Liver (tissue), 9 donors: ENCODE data around the gene CUEDC1. TPM values are rescaled to one million over a fixed set of nuclear protein-coding genes. Genes with fewer than 3 reads are reported as not detected.

ENCODE experiments used
- DNase-seq: peaks from one replicate; pipeline ENCODE4 v3.0.0-alpha.2; 2017; ENCODE audit warnings: low spot score
- H3K27ac ChIP-seq, 2 donors: one replicate each; pipeline ENCODE4 v1.7.0; 2013; ENCODE audit warnings: inconsistent platforms in 2 of 2, low read length in 2 of 2, control low read depth in 1 of 2, low read depth in 1 of 2, mild to moderate bottlenecking in 1 of 2
- H3K27me3 ChIP-seq, 4 donors: one replicate each; pipeline versions ENCODE4 v1.6.1 to v1.7.0; 2013; ENCODE audit warnings: low read length in 3 of 4, inconsistent platforms in 1 of 4, mild to moderate bottlenecking in 1 of 4, moderate library complexity in 1 of 4; ENCODE audit not compliant: control insufficient read depth in 4 of 4, insufficient read depth in 4 of 4
- H3K36me3 ChIP-seq, 4 donors: one replicate each; pipeline versions ENCODE4 v1.6.1 to v1.7.0; 2013; ENCODE audit warnings: low read length in 3 of 4, mild to moderate bottlenecking in 3 of 4, low read depth in 1 of 4, moderate library complexity in 1 of 4; ENCODE audit not compliant: control insufficient read depth in 4 of 4, insufficient read depth in 3 of 4
- H3K4me1 ChIP-seq, 4 donors: one replicate each; pipeline versions ENCODE4 v1.6.1 to v1.7.0; 2013; ENCODE audit warnings: low read length in 3 of 4, mild to moderate bottlenecking in 3 of 4, moderate library complexity in 1 of 4; ENCODE audit not compliant: control insufficient read depth in 4 of 4, insufficient read depth in 4 of 4
- H3K4me3 ChIP-seq, 3 donors: one replicate each; pipeline versions ENCODE4 v1.6.1 to v1.7.0; 2013; ENCODE audit warnings: low read length in 3 of 3, control low read depth in 1 of 3, low read depth in 1 of 3, mild to moderate bottlenecking in 1 of 3
- H3K9ac ChIP-seq, 2 donors: one replicate each; pipeline ENCODE4 v1.7.0; 2013; ENCODE audit warnings: low read length in 2 of 2, mild to moderate bottlenecking in 2 of 2, moderate library complexity in 2 of 2, control low read depth in 1 of 2, low read depth in 1 of 2
- H3K9me3 ChIP-seq, 4 donors: one replicate each; pipeline versions ENCODE4 v1.6.1 to v1.7.0; 2013; ENCODE audit warnings: low read length in 3 of 4; ENCODE audit not compliant: control insufficient read depth in 4 of 4
- ATF3 ChIP-seq: IDR thresholded peaks from 2 replicates; pipeline ENCODE4 v1.6.1; 2016; ENCODE audit warnings: antibody characterized with exemption
- CTCF ChIP-seq: fragments of 150-350 bp; IDR thresholded peaks from 2 replicates; pipeline ENCODE4 v1.5.1; 2017; ENCODE audit warnings: improper control_type of control experiment, low read depth, low read length; ENCODE audit not compliant: missing input control
- EGR1 ChIP-seq, 2 donors: IDR thresholded peaks; 2 replicates each; pipeline ENCODE4 v1.6.1; 2016 to 2018; ENCODE audit warnings: antibody characterized with exemption in 2 of 2, low read depth in 2 of 2
- FOXA1 ChIP-seq: IDR thresholded peaks from 2 replicates; pipeline ENCODE4 v1.6.1; 2016; ENCODE audit warnings: antibody characterized with exemption
- FOXA2 ChIP-seq: IDR thresholded peaks from 2 replicates; pipeline ENCODE4 v1.6.1; 2016; ENCODE audit warnings: antibody characterized with exemption
- GABPA ChIP-seq, 2 donors: IDR thresholded peaks in 1 of 2; conservative IDR thresholded peaks in 1 of 2; 2 replicates each; pipeline ENCODE4 v1.6.1; 2016; ENCODE audit warnings: antibody characterized with exemption in 2 of 2, mild to moderate bottlenecking in 1 of 2, moderate library complexity in 1 of 2
- HNF4A ChIP-seq, 2 donors: conservative IDR thresholded peaks; 2 replicates each; pipeline ENCODE4 v1.6.1; 2016; ENCODE audit warnings: antibody characterized with exemption in 2 of 2, mild to moderate bottlenecking in 2 of 2
- HNF4G ChIP-seq: IDR thresholded peaks from 2 replicates; pipeline ENCODE4 v1.6.1; 2016; ENCODE audit warnings: antibody characterized with exemption
- JUND ChIP-seq, 2 donors: IDR thresholded peaks; 2 replicates each; pipeline ENCODE4 v1.6.1; 2016; ENCODE audit warnings: antibody characterized with exemption in 2 of 2
- MAX ChIP-seq: IDR thresholded peaks from 2 replicates; pipeline ENCODE4 v1.6.1; 2016; ENCODE audit warnings: antibody characterized with exemption
- NR2F2 ChIP-seq: IDR thresholded peaks from 2 replicates; pipeline ENCODE4 v1.6.1; 2016; ENCODE audit warnings: antibody characterized with exemption
- RAD21 ChIP-seq, 2 donors: IDR thresholded peaks; 2 replicates each; pipeline ENCODE4 v1.6.1; 2016; ENCODE audit warnings: antibody characterized with exemption in 2 of 2, mild to moderate bottlenecking in 2 of 2
- REST ChIP-seq: IDR thresholded peaks from 2 replicates; pipeline ENCODE4 v1.6.1; 2016; ENCODE audit warnings: antibody characterized with exemption, mild to moderate bottlenecking
- RXRA ChIP-seq, 2 donors: IDR thresholded peaks; 2 replicates each; pipeline ENCODE4 v1.6.1; 2017 to 2018; ENCODE audit warnings: antibody characterized with exemption in 2 of 2, mild to moderate bottlenecking in 1 of 2
- TAF1 ChIP-seq: conservative IDR thresholded peaks from 2 replicates; pipeline ENCODE4 v1.6.1; 2016; ENCODE audit warnings: antibody characterized with exemption, mild to moderate bottlenecking
- ZBTB33 ChIP-seq: IDR thresholded peaks from 2 replicates; pipeline ENCODE4 v1.6.1; 2016; ENCODE audit warnings: antibody characterized with exemption
- WGBS: extraction: QIAGEN DNeasy Blood & Tissue Kit; methylation state at CpG from one replicate; pipeline ENCODE4 v1.1.7; 2013; 5-methylcytosine and 5-hydroxymethylcytosine counted together
- polyA plus RNA-seq, 2 donors: library from polyadenylated mRNA; stranded (reverse) in 1 of 2; unstranded in 1 of 2; fragments of 200-250 nt in 1 of 2; fragments of >200 nt in 1 of 2; fragmentation: Nextera tagmentation in 1 of 2; extraction: Ambion mirVana in 1 of 2; gene quantifications; one replicate each; pipeline versions ENCODE4 v1.2.1 to v1.2.3, GENCODE V29; 2013 to 2015
- total RNA-seq, 2 donors: library from RNA; depleted of rRNA; stranded (reverse); fragments of >200 nt; gene quantifications; one replicate each; pipeline ENCODE4 v1.2.3, GENCODE V29; 2014
- donor health status: healthy.
- donor health status: healthy.
- donor health status: healthy.
- donor health status: healthy.
- donor health status: healthy.

The CUEDC1 gene
- total and polyA plus RNA-seq, 4 donors = 2.6 to 4.9 (median 3.4) TPM

GRCh38 chr17:57925361-57925990 lies 29.7 kb downstream of the CUEDC1 start:
- WGBS = 92% methylated on average over 9 of the region's 9 CpGs
- H3K27me3 ChIP-seq = no peaks in the 10 kb centered on the region
- H3K9me3 ChIP-seq = no peaks in the 10 kb centered on the region
- H3K36me3 ChIP-seq = no peaks in the 10 kb centered on the region
- no peak overlapping the region for H3K27ac ChIP-seq
- H3K9ac ChIP-seq = no peak overlapping the region
- no peak for TF ChIP-seq EGR1 (IDR thresholded peaks at IDR 0.05; ENCODE audit: low read depth in 2 of 2)
- TF ChIP-seq CTCF = no peak
- no peak for TF ChIP-seq JUND (IDR thresholded peaks at IDR 0.05)
- TF ChIP-seq RXRA (IDR thresholded peaks at IDR 0.05) = no peak
- TF ChIP-seq RAD21 (IDR thresholded peaks at IDR 0.05) = no peak
- TF ChIP-seq ZBTB33 = no peak
- no peak for TF ChIP-seq FOXA2
- no peak for TF ChIP-seq NR2F2
- no peak for TF ChIP-seq HNF4G
- no peak for TF ChIP-seq MAX
- TF ChIP-seq FOXA1 = no peak
- no peak for TF ChIP-seq GABPA (IDR thresholded peaks at IDR 0.05 in 1 of 2, conservative IDR thresholded peaks at IDR 0.05 in 1 of 2)
- TF ChIP-seq ATF3 = no peak
- TF ChIP-seq HNF4A (conservative IDR thresholded peaks at IDR 0.05) = no peak
- no peak for TF ChIP-seq TAF1
- no peak for TF ChIP-seq REST
- H3K4me3 ChIP-seq = no peak overlapping the region
- no peak for DNase-seq
- H3K4me1 ChIP-seq = peaks cover 0 to 3% (median 0%) of the 10 kb centered on the region in 4 donors

- no peak for DNase-seq
- H3K27me3 ChIP-seq = no peaks in the 10 kb centered on the region
- no peaks in the 10 kb centered on the region for H3K9me3 ChIP-seq
- H3K9ac ChIP-seq = no peak overlapping the region
- no peak overlapping the region for H3K27ac ChIP-seq
- peaks cover 0 to 3% (median 0%) of the 10 kb centered on the region in 4 donors for H3K4me1 ChIP-seq
- no peak overlapping the region for H3K4me3 ChIP-seq
- WGBS = 76% methylated on average over 4 of the region's 4 CpGs
- H3K36me3 ChIP-seq = no peaks in the 10 kb centered on the region
- TF ChIP-seq NR2F2 = no peak
- TF ChIP-seq TAF1 = no peak
- TF ChIP-seq REST = no peak
- TF ChIP-seq FOXA1 = no peak
- no peak for TF ChIP-seq HNF4A (conservative IDR thresholded peaks at IDR 0.05)
- no peak for TF ChIP-seq FOXA2
- no peak for TF ChIP-seq MAX
- TF ChIP-seq ZBTB33 = no peak
- TF ChIP-seq EGR1 (IDR thresholded peaks at IDR 0.05; ENCODE audit: low read depth in 2 of 2) = no peak
Measured at GRCh38 chr17:57924677-57925076, 30.5 kb downstream of the CUEDC1 start.
